ENCODE data around the gene BTBD9. TPM values are rescaled to one million over a fixed set of nuclear protein-coding genes. Genes with fewer than 3 reads are reported as not detected.

The BTBD9 gene
- total RNA-seq, 1 donor from 2014 or later: 9.9 TPM

- intact Hi-C loops (cut with DNase I): no loop called here
Measured at GRCh38 chr6:38141085-38141484, 498.6 kb downstream of the BTBD9 start.

GRCh38 chr6:38138374-38138773 lies 501.4 kb downstream of the BTBD9 start:
- no peaks in the 10 kb centered on the region for H3K4me1 ChIP-seq
- H3K27me3 ChIP-seq: no peaks in the 10 kb centered on the region
- H3K27ac ChIP-seq: no peak overlapping the region
- intact Hi-C loops (cut with DNase I): no loop called here
- no peak overlapping the region for H3K4me3 ChIP-seq
- H3K36me3 ChIP-seq: no peaks in the 10 kb centered on the region
- TF ChIP-seq, protein P1, sequence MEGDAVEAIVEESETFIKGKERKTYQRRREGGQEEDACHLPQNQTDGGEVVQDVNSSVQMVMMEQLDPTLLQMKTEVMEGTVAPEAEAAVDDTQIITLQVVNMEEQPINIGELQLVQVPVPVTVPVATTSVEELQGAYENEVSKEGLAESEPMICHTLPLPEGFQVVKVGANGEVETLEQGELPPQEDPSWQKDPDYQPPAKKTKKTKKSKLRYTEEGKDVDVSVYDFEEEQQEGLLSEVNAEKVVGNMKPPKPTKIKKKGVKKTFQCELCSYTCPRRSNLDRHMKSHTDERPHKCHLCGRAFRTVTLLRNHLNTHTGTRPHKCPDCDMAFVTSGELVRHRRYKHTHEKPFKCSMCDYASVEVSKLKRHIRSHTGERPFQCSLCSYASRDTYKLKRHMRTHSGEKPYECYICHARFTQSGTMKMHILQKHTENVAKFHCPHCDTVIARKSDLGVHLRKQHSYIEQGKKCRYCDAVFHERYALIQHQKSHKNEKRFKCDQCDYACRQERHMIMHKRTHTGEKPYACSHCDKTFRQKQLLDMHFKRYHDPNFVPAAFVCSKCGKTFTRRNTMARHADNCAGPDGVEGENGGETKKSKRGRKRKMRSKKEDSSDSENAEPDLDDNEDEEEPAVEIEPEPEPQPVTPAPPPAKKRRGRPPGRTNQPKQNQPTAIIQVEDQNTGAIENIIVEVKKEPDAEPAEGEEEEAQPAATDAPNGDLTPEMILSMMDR (IDR thresholded peaks at IDR 0.05): no peak
- no peaks in the 10 kb centered on the region for H3K9me3 ChIP-seq
- DNase-seq (ENCODE audit: low spot score in 2 of 2): no peak

More at GRCh38 chr6:38141085-38141484, 498.6 kb downstream of the BTBD9 start:
- TF ChIP-seq, protein P1 (IDR thresholded peaks at IDR 0.05): no peak
- H3K36me3 ChIP-seq: no peaks in the 10 kb centered on the region
- no peaks in the 10 kb centered on the region for H3K4me1 ChIP-seq
- no peaks in the 10 kb centered on the region for H3K9me3 ChIP-seq
- DNase-seq (ENCODE audit: low spot score in 2 of 2): no peak
- H3K27me3 ChIP-seq: no peaks in the 10 kb centered on the region
- no peak overlapping the region for H3K4me3 ChIP-seq
- no peak overlapping the region for H3K27ac ChIP-seq

- Histone ChIP-seq H3K9me3 (no peaks in the 10 kb centered on the region), H3K36me3 (no peaks in the 10 kb centered on the region), H3K4me1 (no peaks in the 10 kb centered on the region), H3K27me3 (no peaks in the 10 kb centered on the region), H3K27ac (no peak overlapping the region), H3K4me3 (no peak overlapping the region)
- TF ChIP-seq, protein P1 (IDR thresholded peaks at IDR 0.05): no peak
- intact Hi-C loops (cut with DNase I): no loop called here
- no peak for DNase-seq (ENCODE audit: low spot score in 2 of 2)
Measured at GRCh38 chr6:38137608-38138265, 502.0 kb downstream of the BTBD9 start.

- Histone ChIP-seq H3K9me3 (no peaks in the 10 kb centered on the region), H3K36me3 (no peaks in the 10 kb centered on the region), H3K27ac (no peak overlapping the region), H3K4me1 (no peaks in the 10 kb centered on the region), H3K27me3 (no peaks in the 10 kb centered on the region), H3K4me3 (no peak overlapping the region)
- no peak for DNase-seq (ENCODE audit: low spot score in 2 of 2)
- intact Hi-C loops (cut with DNase I): no loop called here
- TF ChIP-seq, protein P1 (IDR thresholded peaks at IDR 0.05): no peak
Measured at GRCh38 chr6:38136547-38136946, 503.2 kb downstream of the BTBD9 start.

DNA sequence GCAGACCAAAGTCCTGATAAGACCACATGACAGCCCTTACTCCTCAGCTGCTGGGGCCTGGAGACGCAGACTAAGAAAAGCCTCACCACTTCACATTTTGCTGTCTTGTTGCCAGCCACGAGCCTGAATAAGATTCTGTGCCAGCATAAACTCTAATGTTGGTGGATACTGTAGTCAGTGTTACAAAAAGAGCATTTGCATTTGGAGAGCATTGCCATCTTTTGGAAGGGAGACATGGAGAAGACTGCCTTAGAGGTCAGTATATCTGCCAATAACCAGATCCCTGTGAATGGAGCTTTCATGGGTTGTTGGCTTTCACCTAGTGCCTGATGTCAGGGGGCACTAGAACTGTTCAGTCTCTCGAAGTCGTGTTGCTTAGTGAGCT lies 505.0 kb downstream of the BTBD9 start:
- TF ChIP-seq, protein P1 (IDR thresholded peaks at IDR 0.05): no peak
- Histone ChIP-seq H3K4me3 (no peak overlapping the region), H3K9me3 (no peaks in the 10 kb centered on the region), H3K36me3 (no peaks in the 10 kb centered on the region), H3K27ac (no peak overlapping the region), H3K27me3 (no peaks in the 10 kb centered on the region), H3K4me1 (no peaks in the 10 kb centered on the region)
- no peak for DNase-seq (ENCODE audit: low spot score in 2 of 2)
- intact Hi-C loops (cut with DNase I): no loop called here

Measured in ascending aorta (tissue), 2 donors.